ENCODE measurements around the gene TSPY1.
"Not testable (repeated sequence)": the region's sequence is repeated elsewhere in the genome, so short reads cannot be mapped to it uniquely, and the experiment has no call there.

Gene TSPY1, protein sequence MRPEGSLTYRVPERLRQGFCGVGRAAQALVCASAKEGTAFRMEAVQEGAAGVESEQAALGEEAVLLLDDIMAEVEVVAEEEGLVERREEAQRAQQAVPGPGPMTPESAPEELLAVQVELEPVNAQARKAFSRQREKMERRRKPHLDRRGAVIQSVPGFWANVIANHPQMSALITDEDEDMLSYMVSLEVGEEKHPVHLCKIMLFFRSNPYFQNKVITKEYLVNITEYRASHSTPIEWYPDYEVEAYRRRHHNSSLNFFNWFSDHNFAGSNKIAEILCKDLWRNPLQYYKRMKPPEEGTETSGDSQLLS
- total RNA-seq, result 0 reads per million in 2 donors

DNA sequence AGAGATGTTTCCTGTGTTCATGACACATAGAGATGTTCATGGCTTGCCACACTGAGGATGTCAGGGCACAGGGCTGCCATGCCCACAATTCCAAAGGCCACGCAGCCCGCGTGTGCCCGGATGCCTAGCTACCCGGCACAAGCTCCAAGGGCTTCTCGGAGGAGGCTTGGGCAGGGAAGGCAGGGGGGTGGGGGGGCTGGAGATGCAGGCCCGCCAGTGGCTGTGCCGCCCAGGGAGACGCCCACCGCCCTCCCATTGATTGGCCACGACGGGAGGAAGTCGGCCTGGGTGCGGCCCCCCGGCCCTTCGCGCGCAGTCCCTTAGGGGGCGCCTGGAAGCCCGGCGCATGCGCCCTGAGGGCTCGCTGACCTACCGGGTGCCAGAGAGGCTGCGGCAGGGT, at the start of gene TSPY1:
Gene TSPY1 (plus strand): TSS at position 301 of the 400 bp plus-strand sequence. CDS start 46 bp downstream, at position 347.
- DNase-seq, result not testable (repeated sequence)

DNA sequence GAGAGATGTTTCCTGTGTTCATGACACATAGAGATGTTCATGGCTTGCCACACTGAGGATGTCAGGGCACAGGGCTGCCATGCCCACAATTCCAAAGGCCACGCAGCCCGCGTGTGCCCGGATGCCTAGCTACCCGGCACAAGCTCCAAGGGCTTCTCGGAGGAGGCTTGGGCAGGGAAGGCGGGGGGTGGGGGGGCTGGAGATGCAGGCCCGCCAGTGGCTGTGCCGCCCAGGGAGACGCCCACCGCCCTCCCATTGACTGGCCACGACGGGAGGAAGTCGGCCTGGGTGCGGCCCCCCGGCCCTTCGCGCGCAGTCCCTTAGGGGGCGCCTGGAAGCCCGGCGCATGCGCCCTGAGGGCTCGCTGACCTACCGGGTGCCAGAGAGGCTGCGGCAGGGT, 20.2 kb downstream of the TSPY1 start, which contains the start of gene TSPY9:
Gene TSPY9 (plus strand): TSS at position 301 of the 400 bp plus-strand sequence. CDS start 46 bp downstream, at position 347.
- DNase-seq, result not testable (repeated sequence)

DNA sequence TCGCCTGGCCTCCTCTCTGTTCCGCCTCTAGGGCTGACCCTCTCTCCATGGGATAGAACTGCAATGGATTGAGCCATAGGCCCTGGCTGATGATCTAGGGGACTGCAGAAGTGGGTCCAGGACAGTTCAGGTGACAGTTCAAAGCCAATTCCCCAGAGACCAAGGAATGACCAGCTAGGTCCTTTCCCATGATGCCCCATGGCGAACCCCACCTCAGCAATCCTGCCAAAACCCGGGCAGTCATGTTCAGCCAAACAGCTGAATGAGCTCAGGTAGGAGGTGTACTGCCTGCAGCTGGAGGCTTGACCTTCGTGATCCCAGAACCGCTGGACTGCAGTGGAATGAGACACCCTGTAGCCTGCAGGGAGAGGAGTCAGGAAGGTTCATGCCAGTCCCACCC, 37.6 kb downstream of the TSPY1 start:
- DNase-seq, result not testable (repeated sequence)

DNA sequence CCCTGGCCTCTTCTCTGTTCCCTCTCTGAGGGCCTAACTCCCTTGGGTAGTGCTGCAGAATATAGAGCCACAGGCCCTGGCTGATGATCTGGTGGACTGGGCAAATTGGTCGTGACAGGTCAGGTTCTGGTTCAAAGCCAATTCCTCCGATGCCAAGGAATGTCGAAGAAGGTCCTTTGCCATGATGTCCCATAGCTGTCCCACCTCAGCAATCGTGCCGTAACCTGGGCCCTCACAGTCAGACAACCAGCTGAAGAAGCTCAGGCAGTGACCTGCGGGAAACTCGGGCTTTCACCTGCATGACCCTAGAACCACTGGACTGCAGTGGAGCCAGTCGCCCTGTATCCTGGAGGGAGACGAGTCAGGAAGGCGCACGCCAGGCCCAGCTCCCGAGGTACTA, 49.5 kb downstream of the TSPY1 start:
- not testable (repeated sequence) for DNase-seq

Measured in T-helper 9 cell (primary cell).